ENCODE measurements around the gene SOAT1. TPM values are rescaled to one million over a fixed set of nuclear protein-coding genes. Genes with fewer than 3 reads are reported as not detected.
"Not testable (repeated sequence)": the region's sequence is repeated elsewhere in the genome, so short reads cannot be mapped to it uniquely, and the experiment has no call there.

SOAT1 gene
- total RNA-seq, 4 donors from 2014 or later: 15.0 to 18.6 (median 16.9) TPM

GRCh38 chr1:179341943-179342547 lies 48.4 kb downstream of the SOAT1 start:
- TF ChIP-seq POLR2A (IDR thresholded peaks at IDR 0.05) (no peak), CTCF (IDR thresholded peaks at IDR 0.05) (no peak)
- H3K4me3 ChIP-seq (replicated peaks in 1 of 3): no peak overlapping the region
- intact Hi-C loops (cut with DNase I): no loop called here
- peaks cover 4 to 11% of the 10 kb centered on the region in 2 donors for H3K36me3 ChIP-seq
- DNase-seq: no peak
- WGBS, 2 donors: 85 to 92% methylated on average over 4 of the region's 4 CpGs
- no peaks in the 10 kb centered on the region for H3K27me3 ChIP-seq
- H3K27ac ChIP-seq: no peak overlapping the region
- H3K4me1 ChIP-seq: no peaks in the 10 kb centered on the region
- no peaks in the 10 kb centered on the region for H3K9me3 ChIP-seq

GRCh38 chr1:179342740-179343404 lies 49.3 kb downstream of the SOAT1 start:
- TF ChIP-seq POLR2A (IDR thresholded peaks at IDR 0.05) (no peak), CTCF (IDR thresholded peaks at IDR 0.05) (no peak)
- H3K4me3 ChIP-seq (replicated peaks in 1 of 3): no peak overlapping the region
- intact Hi-C loops (cut with DNase I): no loop called here
- no peaks in the 10 kb centered on the region for H3K27me3 ChIP-seq
- H3K4me1 ChIP-seq: no peaks in the 10 kb centered on the region
- DNase-seq: no peak
- no peak overlapping the region for H3K27ac ChIP-seq
- 96% methylated on average over 4 of the region's 4 CpGs for WGBS, 2 donors
- peaks cover 4 to 11% of the 10 kb centered on the region in 2 donors for H3K36me3 ChIP-seq
- H3K9me3 ChIP-seq: no peaks in the 10 kb centered on the region

- Histone ChIP-seq H3K36me3 (peaks cover 0 to 4% of the 10 kb centered on the region in 2 donors), H3K4me1 (no peaks in the 10 kb centered on the region), H3K27me3 (no peaks in the 10 kb centered on the region), H3K27ac (no peak overlapping the region), H3K4me3 (replicated peaks in 1 of 3) (no peak overlapping the region), H3K9me3 (no peaks in the 10 kb centered on the region)
- no peak for TF ChIP-seq POLR2A (IDR thresholded peaks at IDR 0.05)
- TF ChIP-seq CTCF (IDR thresholded peaks at IDR 0.05): no peak
- no peak for DNase-seq
- WGBS, 2 donors: 95 to 98% methylated on average over 3 of the region's 3 CpGs
- intact Hi-C loops (cut with DNase I): no loop called here
Measured at GRCh38 chr1:179351281-179351680, 57.7 kb downstream of the SOAT1 start.

GRCh38 chr1:179352236-179352635 lies 58.6 kb downstream of the SOAT1 start:
- 98 to 99% methylated on average over 2 of the region's 2 CpGs for WGBS, 2 donors
- Histone ChIP-seq H3K36me3 (peaks cover 0 to 4% of the 10 kb centered on the region in 2 donors), H3K9me3 (no peaks in the 10 kb centered on the region), H3K4me3 (replicated peaks in 1 of 3) (no peak overlapping the region), H3K27me3 (no peaks in the 10 kb centered on the region), H3K4me1 (no peaks in the 10 kb centered on the region), H3K27ac (no peak overlapping the region)
- intact Hi-C loops (cut with DNase I): no loop called here
- TF ChIP-seq CTCF (IDR thresholded peaks at IDR 0.05): no peak
- no peak for TF ChIP-seq POLR2A (IDR thresholded peaks at IDR 0.05)
- DNase-seq: no peak

- Histone ChIP-seq H3K36me3 (peaks cover 0 to 4% of the 10 kb centered on the region in 2 donors), H3K4me3 (replicated peaks in 1 of 3) (no peak overlapping the region), H3K4me1 (no peaks in the 10 kb centered on the region), H3K27ac (no peak overlapping the region), H3K27me3 (no peaks in the 10 kb centered on the region), H3K9me3 (no peaks in the 10 kb centered on the region)
- DNase-seq: no peak
- intact Hi-C loops (cut with DNase I): no loop called here
- WGBS, 2 donors: 75 to 77% methylated on average over 5 of the region's 5 CpGs
- TF ChIP-seq CTCF (IDR thresholded peaks at IDR 0.05): no peak
- no peak for TF ChIP-seq POLR2A (IDR thresholded peaks at IDR 0.05)
Measured at GRCh38 chr1:179353546-179353945, 59.9 kb downstream of the SOAT1 start.

GRCh38 chr1:179361631-179362030 lies 68.0 kb downstream of the SOAT1 start:
- DNase-seq; H3K4me1 ChIP-seq; H3K27me3 ChIP-seq; H3K4me3 ChIP-seq (replicated peaks in 1 of 3); intact Hi-C loops (cut with DNase I); H3K36me3 ChIP-seq; H3K9me3 ChIP-seq; H3K27ac ChIP-seq: not testable (repeated sequence)
- WGBS, 2 donors: 76 to 78% methylated on average over 2 of the region's 2 CpGs

Measured in thyroid gland (tissue), 4 donors.